GM19193 (cell line): Measurements from ENCODE around the gene ZNF605.

Experiments used
- POLR2A ChIP-seq: IDR thresholded peaks from 4 replicates; pipeline ENCODE4 v1.6.1; 2011; ENCODE audit not compliant: insufficient read depth, insufficient read length; ENCODE audit errors: extremely low read depth

Gene ZNF605

GRCh38 chr12:132956011-132956788, at the start of gene ZNF605:
TSS of gene ZNF605 (minus strand) at chr12:132956306. CDS start at chr12:132945635, 10,671 bp downstream.
- TF ChIP-seq POLR2A, result no peak

- no peak for TF ChIP-seq POLR2A
Measured at GRCh38 chr12:132998741-132999140, 42.6 kb upstream of the ZNF605 start.

GRCh38 chr12:132986885-132987225, 30.7 kb upstream of the ZNF605 start:
- no peak for TF ChIP-seq POLR2A

GRCh38 chr12:132986001-132986884, 30.1 kb upstream of the ZNF605 start, which contains the start of gene ZNF26:
TSS of gene ZNF26 (plus strand) at chr12:132986367. CDS start at chr12:132986841, 474 bp downstream.
- TF ChIP-seq POLR2A, result peak; percentile 95

GRCh38 chr12:132972374-132972773, 16.3 kb upstream of the ZNF605 start:
- TF ChIP-seq POLR2A, result no peak

GRCh38 chr12:132967736-132968135, 11.6 kb upstream of the ZNF605 start:
- TF ChIP-seq POLR2A, result no peak

GRCh38 chr12:132966676-132967415, 10.7 kb upstream of the ZNF605 start:
- TF ChIP-seq POLR2A, result no peak

- TF ChIP-seq POLR2A, result no peak
Measured at GRCh38 chr12:132965796-132966195, 9.7 kb upstream of the ZNF605 start.

GRCh38 chr12:132955094-132956010, 754 bp downstream of the ZNF605 start:
- TF ChIP-seq POLR2A, result no peak

GRCh38 chr12:132954471-132955048, 1.5 kb downstream of the ZNF605 start:
- no peak for TF ChIP-seq POLR2A

GRCh38 chr12:132953771-132954170, 2.3 kb downstream of the ZNF605 start:
- TF ChIP-seq POLR2A, result no peak

GRCh38 chr12:132953163-132953425, 3.0 kb downstream of the ZNF605 start:
- no peak for TF ChIP-seq POLR2A

GRCh38 chr12:132952371-132953162, 3.5 kb downstream of the ZNF605 start:
- no peak for TF ChIP-seq POLR2A
